ENCODE results near the gene ZNF99.
"Not testable (repeated sequence)": the region's sequence is repeated elsewhere in the genome, so short reads cannot be mapped to it uniquely, and the experiment has no call there.

Gene ZNF99

GRCh38 chr19:22783651-22784410 is at the start of gene ZNF99:
Gene ZNF99, minus strand, starts transcription at chr19:22784151. Its CDS starts 135 bp downstream, at chr19:22784016.
- H3K4me3 ChIP-seq (ENCODE audit: low read length): no peak within 1 kb of the TSS
- H3K27me3 ChIP-seq (ENCODE audit: control insufficient read depth, insufficient read depth, low read length): no peaks in the 10 kb centered on the region
- no peaks in the 10 kb centered on the region; the same call in 1 of the 2 replicates for H3K9me3 ChIP-seq (ENCODE audit: control insufficient read depth, insufficient read depth, low read length)
- WGBS (ENCODE audit: insufficient coverage, insufficient read length): no CpG with 5 or more reads among the region's 36 CpGs
- no peak within 1 kb of the TSS for H3K27ac ChIP-seq (ENCODE audit: low read length)
- DNase-seq (ENCODE audit: low read depth, low spot score): no peak
- no peaks in the 10 kb centered on the region for H3K36me3 ChIP-seq (ENCODE audit: control insufficient read depth, insufficient read depth, low read length)
- H3K4me1 ChIP-seq (ENCODE audit: control insufficient read depth, insufficient read depth, low read length): no peaks in the 10 kb centered on the region

DNA sequence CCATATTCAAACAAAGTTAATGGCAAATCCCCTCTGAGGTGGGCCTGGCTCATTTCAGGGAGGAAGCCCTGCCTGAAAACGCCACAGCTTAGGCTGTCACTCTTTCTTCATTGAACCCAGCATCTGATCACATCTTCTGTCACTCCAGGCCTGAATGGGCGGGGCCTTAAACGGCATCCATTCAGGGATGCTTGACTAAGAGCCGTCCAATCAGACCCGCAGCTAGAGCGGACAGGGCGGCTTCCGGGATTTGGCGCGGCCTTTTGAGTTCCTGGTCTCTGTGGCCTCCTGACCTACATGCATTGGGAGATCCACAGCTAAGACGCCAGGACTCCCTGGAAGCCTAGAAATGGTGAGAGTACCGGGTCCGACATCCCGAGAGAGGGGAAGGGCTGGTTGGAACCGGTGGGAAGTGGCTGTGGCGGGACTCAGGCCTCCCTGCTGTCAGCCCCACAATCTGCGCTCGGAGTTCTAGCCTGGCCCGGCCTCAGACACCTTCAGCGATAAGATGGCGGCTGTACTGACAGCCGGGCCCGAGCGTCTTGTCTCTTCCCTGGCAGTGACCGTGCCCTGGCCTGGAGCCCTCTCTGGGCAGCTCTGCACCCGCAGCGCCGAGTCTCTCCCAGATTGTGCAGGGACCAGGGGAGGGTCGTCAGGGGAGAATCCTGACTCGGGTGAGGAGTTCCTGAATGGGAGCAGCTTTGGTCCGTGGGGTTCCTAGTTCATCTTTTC is 48.2 kb upstream of the ZNF99 start, which contains the start of gene ZNF723:
ZNF723 (plus strand) TSS at position 261 of the 732 bp plus-strand sequence; CDS start at position 350, 89 bp downstream.
- no peak within 1 kb of the TSS for H3K4me3 ChIP-seq (ENCODE audit: low read length)
- no peaks in the 10 kb centered on the region for H3K4me1 ChIP-seq (ENCODE audit: control insufficient read depth, insufficient read depth, low read length)
- DNase-seq (ENCODE audit: low read depth, low spot score): no peak
- H3K36me3 ChIP-seq (ENCODE audit: control insufficient read depth, insufficient read depth, low read length): no peaks in the 10 kb centered on the region
- H3K27me3 ChIP-seq (ENCODE audit: control insufficient read depth, insufficient read depth, low read length): no peaks in the 10 kb centered on the region
- no peak within 1 kb of the TSS for H3K27ac ChIP-seq (ENCODE audit: low read length)
- WGBS (ENCODE audit: insufficient coverage, insufficient read length): no CpG with 5 or more reads among the region's 31 CpGs
- H3K9me3 ChIP-seq (ENCODE audit: control insufficient read depth, insufficient read depth, low read length): peaks cover 9% of the 10 kb centered on the region

GRCh38 chr19:22831211-22831610 is 47.3 kb upstream of the ZNF99 start:
- no peak overlapping the region for H3K4me3 ChIP-seq (ENCODE audit: low read length)
- no CpG with 5 or more reads among the region's 11 CpGs for WGBS (ENCODE audit: insufficient coverage, insufficient read length)
- no peak overlapping the region for H3K27ac ChIP-seq (ENCODE audit: low read length)
- no peaks in the 10 kb centered on the region for H3K4me1 ChIP-seq (ENCODE audit: control insufficient read depth, insufficient read depth, low read length)
- no peak for DNase-seq (ENCODE audit: low read depth, low spot score)
- H3K27me3 ChIP-seq (ENCODE audit: control insufficient read depth, insufficient read depth, low read length): no peaks in the 10 kb centered on the region
- no peaks in the 10 kb centered on the region for H3K36me3 ChIP-seq (ENCODE audit: control insufficient read depth, insufficient read depth, low read length)
- H3K9me3 ChIP-seq (ENCODE audit: control insufficient read depth, insufficient read depth, low read length): peaks cover 9% of the 10 kb centered on the region

DNA sequence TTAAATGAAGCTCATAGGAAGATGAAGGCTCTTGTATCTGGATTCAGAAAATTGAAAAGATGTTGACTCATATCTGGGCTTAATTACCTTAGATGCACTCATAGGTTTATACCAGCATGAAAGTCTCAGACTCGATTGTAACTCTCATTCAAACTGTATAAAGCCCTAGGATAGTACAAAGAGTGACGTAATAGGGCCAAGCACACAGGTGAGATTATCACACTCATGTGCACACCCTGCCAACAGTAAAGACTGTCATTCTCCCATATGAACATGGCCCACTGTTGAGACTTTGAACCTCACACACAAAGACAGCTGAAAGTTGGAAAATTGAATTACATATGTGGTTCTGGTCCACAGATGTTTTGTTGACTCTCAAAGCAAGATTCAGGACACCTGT is 30.2 kb upstream of the ZNF99 start:
- Histone ChIP-seq H3K27ac (ENCODE audit: low read length) (no peak overlapping the region), H3K9me3 (ENCODE audit: control insufficient read depth, insufficient read depth, low read length) (peaks cover 12% of the 10 kb centered on the region), H3K4me3 (ENCODE audit: low read length) (no peak overlapping the region), H3K4me1 (ENCODE audit: control insufficient read depth, insufficient read depth, low read length) (no peaks in the 10 kb centered on the region), H3K36me3 (ENCODE audit: control insufficient read depth, insufficient read depth, low read length) (no peaks in the 10 kb centered on the region), H3K27me3 (ENCODE audit: control insufficient read depth, insufficient read depth, low read length) (no peaks in the 10 kb centered on the region)
- WGBS (ENCODE audit: insufficient coverage, insufficient read length): no CpG with 5 or more reads among the region's 2 CpGs
- no peak for DNase-seq (ENCODE audit: low read depth, low spot score)

DNA sequence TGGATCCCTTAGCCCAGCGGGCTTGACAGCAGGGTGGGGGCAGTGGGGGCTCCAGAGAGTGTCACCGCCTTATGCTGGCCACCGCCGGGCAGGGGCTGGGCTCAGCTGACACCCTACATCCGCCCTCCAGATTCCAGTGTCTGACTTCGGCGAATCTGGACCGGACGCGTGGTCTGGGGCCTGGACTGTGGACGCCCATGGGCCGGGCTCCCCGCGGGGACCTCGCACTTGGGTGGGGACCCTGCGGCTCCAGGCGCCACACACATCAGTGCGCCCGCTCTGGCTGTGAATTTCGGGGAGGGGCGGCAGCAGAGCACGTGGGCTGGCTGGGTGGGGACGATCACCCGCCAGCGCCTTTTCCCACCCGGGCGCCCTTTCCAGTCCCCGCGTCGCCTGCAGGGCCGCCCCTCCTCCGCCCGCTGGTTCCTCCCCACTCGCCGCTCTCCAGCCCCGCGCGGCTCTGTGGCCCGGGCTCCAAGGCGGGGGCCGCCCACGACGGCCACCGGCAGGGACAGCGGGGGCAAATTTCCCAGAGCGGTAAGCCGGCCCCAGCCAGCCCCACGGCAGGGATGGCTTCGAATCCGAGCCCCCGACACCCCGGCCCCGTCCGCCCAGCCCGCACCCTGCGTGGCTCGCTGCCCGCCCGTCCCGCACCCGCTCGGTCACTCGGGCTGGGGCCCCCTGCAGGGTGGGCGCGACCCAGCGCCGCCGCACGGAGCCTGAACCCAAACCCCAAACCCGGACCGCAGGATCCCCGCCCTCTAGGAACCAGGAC is 23.3 kb upstream of the ZNF99 start:
- Histone ChIP-seq H3K27ac (ENCODE audit: low read length) (no peak overlapping the region), H3K27me3 (ENCODE audit: control insufficient read depth, insufficient read depth, low read length) (no peaks in the 10 kb centered on the region), H3K4me1 (ENCODE audit: control insufficient read depth, insufficient read depth, low read length) (no peaks in the 10 kb centered on the region), H3K9me3 (ENCODE audit: control insufficient read depth, insufficient read depth, low read length) (peaks cover 11% of the 10 kb centered on the region), H3K4me3 (ENCODE audit: low read length) (no peak overlapping the region), H3K36me3 (ENCODE audit: control insufficient read depth, insufficient read depth, low read length) (no peaks in the 10 kb centered on the region)
- no CpG with 5 or more reads among the region's 72 CpGs for WGBS (ENCODE audit: insufficient coverage, insufficient read length)
- DNase-seq (ENCODE audit: low read depth, low spot score): no peak

DNA sequence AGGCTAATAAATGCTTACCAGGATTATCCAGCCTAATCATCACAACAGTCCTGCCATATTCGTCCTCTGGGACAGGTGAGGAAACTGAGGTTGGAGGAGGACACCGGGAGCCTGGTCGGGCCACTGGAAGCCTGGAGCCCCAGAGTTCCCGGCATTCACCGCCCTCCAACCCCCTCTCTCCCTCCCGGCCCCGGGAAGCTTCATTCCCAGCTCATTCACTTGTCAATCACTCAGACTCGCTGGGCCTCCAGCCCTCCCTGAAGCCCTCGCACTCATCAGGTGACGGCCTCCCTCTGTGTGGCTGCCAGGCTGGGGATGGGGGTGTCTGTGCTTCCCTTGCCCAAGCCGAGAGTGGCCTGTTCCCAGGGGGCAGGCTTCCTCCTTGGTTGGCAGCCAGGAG is 22.5 kb upstream of the ZNF99 start:
- H3K27me3 ChIP-seq (ENCODE audit: control insufficient read depth, insufficient read depth, low read length): no peaks in the 10 kb centered on the region
- no peak overlapping the region for H3K4me3 ChIP-seq (ENCODE audit: low read length)
- peaks cover 16% of the 10 kb centered on the region for H3K9me3 ChIP-seq (ENCODE audit: control insufficient read depth, insufficient read depth, low read length)
- no peaks in the 10 kb centered on the region for H3K36me3 ChIP-seq (ENCODE audit: control insufficient read depth, insufficient read depth, low read length)
- no peak for DNase-seq (ENCODE audit: low read depth, low spot score)
- no peak overlapping the region for H3K27ac ChIP-seq (ENCODE audit: low read length)
- no CpG with 5 or more reads among the region's 11 CpGs for WGBS (ENCODE audit: insufficient coverage, insufficient read length)
- no peaks in the 10 kb centered on the region for H3K4me1 ChIP-seq (ENCODE audit: control insufficient read depth, insufficient read depth, low read length)

DNA sequence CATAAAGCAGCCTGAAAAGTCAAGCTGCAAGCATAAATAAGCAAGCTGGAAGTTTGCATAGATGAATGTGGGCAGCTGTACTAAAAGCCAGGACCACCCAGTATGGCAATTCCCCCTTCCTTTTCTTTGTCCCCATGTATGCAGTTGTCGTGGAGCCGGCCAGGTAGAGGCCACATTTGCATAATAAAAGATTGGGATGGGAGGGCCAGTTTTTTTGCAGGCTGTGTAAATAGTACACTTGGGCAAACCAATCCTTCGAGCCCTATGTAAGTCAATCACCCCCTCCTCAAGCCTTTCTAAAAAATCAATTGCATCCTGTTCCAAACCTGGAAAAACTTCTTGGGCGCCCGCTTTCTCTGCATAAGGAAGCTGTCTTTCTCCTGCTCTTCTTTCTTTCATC is 13.1 kb upstream of the ZNF99 start:
- no CpG with 5 or more reads among the region's 5 CpGs for WGBS (ENCODE audit: insufficient coverage, insufficient read length)
- Histone ChIP-seq H3K9me3 (ENCODE audit: control insufficient read depth, insufficient read depth, low read length) (peaks cover 8% of the 10 kb centered on the region), H3K27ac (ENCODE audit: low read length) (no peak overlapping the region), H3K36me3 (ENCODE audit: control insufficient read depth, insufficient read depth, low read length) (no peaks in the 10 kb centered on the region), H3K4me3 (ENCODE audit: low read length) (no peak overlapping the region), H3K27me3 (ENCODE audit: control insufficient read depth, insufficient read depth, low read length) (no peaks in the 10 kb centered on the region), H3K4me1 (ENCODE audit: control insufficient read depth, insufficient read depth, low read length) (no peaks in the 10 kb centered on the region)
- DNase-seq (ENCODE audit: low read depth, low spot score): no peak

DNA sequence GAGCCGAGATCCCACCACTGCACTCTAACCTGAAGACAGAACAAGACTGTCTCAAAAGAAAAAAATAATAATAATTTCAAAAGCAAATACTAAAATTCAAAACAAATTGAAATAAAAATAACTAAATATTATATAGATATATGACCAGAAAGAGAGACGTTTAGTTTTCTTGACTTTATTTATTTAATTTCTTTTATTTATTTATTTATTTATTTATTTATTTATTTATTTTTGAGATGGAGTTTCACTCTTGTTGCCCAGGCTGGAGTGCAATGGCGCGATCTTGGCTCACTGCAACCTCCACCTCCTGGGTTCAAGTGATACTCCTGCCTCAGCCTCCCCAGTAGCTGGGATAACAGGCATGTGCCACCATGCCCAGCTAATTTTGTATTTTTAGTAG is 8.9 kb upstream of the ZNF99 start:
- H3K4me1 ChIP-seq (ENCODE audit: control insufficient read depth, insufficient read depth, low read length); H3K36me3 ChIP-seq (ENCODE audit: control insufficient read depth, insufficient read depth, low read length); DNase-seq (ENCODE audit: low read depth, low spot score); H3K27me3 ChIP-seq (ENCODE audit: control insufficient read depth, insufficient read depth, low read length); H3K27ac ChIP-seq (ENCODE audit: low read length); H3K9me3 ChIP-seq (ENCODE audit: control insufficient read depth, insufficient read depth, low read length); H3K4me3 ChIP-seq (ENCODE audit: low read length): not testable (repeated sequence)
- no CpG with 5 or more reads among the region's 4 CpGs for WGBS (ENCODE audit: insufficient coverage, insufficient read length)

DNA sequence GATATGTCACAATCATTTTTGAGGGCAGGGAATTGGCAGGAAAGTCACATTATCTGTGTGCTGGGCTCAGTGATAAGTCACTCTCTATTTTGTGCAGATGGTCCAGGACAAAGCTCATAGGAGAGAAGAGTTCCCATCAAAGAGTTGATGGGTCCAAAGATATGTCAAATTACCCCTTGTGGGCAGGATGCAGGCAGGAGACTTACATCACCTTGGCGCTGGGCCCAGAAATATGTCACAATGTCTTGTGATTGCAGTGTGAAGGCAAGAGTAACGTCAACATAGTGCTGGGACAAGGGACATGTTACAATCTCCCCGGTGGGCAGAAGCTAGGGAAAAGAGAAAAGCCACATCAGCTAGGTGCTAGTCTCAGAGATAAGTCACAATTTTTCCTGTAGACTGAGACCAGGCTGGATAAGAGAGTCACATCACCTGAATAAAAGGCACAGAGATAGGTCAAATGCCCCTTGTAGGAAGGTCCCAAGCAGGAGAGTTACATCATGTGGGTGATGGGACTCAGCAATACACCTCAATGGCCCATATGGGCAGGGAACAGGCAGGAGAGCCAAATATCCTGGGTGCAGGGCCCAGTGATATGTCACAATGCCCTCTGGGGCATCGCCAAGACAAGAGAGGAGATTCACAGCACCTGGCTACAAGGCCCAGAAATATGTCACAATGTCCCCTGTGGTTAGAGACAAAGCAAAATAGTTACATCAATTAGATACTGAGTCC is 47.9 kb downstream of the ZNF99 start:
- Histone ChIP-seq H3K4me3 (ENCODE audit: low read length) (no peak overlapping the region), H3K36me3 (ENCODE audit: control insufficient read depth, insufficient read depth, low read length) (no peaks in the 10 kb centered on the region), H3K27ac (ENCODE audit: low read length) (no peak overlapping the region), H3K9me3 (ENCODE audit: control insufficient read depth, insufficient read depth, low read length) (peaks cover 13% of the 10 kb centered on the region), H3K4me1 (ENCODE audit: control insufficient read depth, insufficient read depth, low read length) (no peaks in the 10 kb centered on the region), H3K27me3 (ENCODE audit: control insufficient read depth, insufficient read depth, low read length) (no peaks in the 10 kb centered on the region)
- no peak for DNase-seq (ENCODE audit: low read depth, low spot score)
- WGBS (ENCODE audit: insufficient coverage, insufficient read length): no CpG with 5 or more reads among the region's 4 CpGs

DNA sequence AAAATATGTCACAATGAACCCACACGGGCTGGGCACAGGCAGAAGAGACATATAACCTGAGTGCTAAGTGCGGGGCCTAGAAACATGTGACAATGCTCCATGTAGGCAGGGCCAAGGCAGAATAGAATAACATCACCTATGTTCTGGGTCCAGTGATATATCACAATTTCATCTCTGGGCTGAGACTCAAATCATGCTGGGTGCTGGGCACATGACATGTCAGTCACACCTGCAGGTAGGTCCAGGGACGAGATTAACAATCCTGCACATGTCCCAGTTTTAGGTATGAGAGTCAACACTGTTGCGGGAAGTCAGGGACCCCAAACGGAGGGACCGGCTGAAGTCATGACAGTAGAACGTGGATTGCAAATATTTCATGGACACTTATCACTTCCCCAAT is 50.3 kb downstream of the ZNF99 start:
- Histone ChIP-seq H3K9me3 (ENCODE audit: control insufficient read depth, insufficient read depth, low read length) (peaks cover 13% of the 10 kb centered on the region), H3K36me3 (ENCODE audit: control insufficient read depth, insufficient read depth, low read length) (no peaks in the 10 kb centered on the region), H3K27ac (ENCODE audit: low read length) (no peak overlapping the region), H3K4me3 (ENCODE audit: low read length) (no peak overlapping the region), H3K27me3 (ENCODE audit: control insufficient read depth, insufficient read depth, low read length) (no peaks in the 10 kb centered on the region), H3K4me1 (ENCODE audit: control insufficient read depth, insufficient read depth, low read length) (no peaks in the 10 kb centered on the region)
- no peak for DNase-seq (ENCODE audit: low read depth, low spot score)
- no CpG with 5 or more reads among the region's 7 CpGs for WGBS (ENCODE audit: insufficient coverage, insufficient read length)

Data from iPS DF 6.9 (cell line).